Neural cell (in vitro differentiated cells): ENCODE data around the gene SURF2. TPM values are rescaled to one million over a fixed set of nuclear protein-coding genes. Genes with fewer than 3 reads are reported as not detected.

Experiments used
- H2AFZ ChIP-seq: fragments of 200-600, 300-800 bp; sonication (generic), shearing (Covaris generic); 2 replicates; pipeline ENCODE4 v1.6.0; 2014; ENCODE audit warnings: low read depth, mild to moderate bottlenecking, antibody characterized with exemption, low read length, moderate library complexity
- H3F3A ChIP-seq: fragments of 200-600 bp; shearing (Covaris generic); 2 replicates; pipeline ENCODE4 v1.6.1; 2016; ENCODE audit warnings: mild to moderate bottlenecking, moderate library complexity, mixed read lengths, antibody characterized with exemption, low read length; ENCODE audit not compliant: insufficient read depth, poor library complexity, severe bottlenecking
- H3K27ac ChIP-seq: fragments of 200-600, 300-800 bp; sonication (generic), shearing (Covaris generic); 2 replicates; pipeline ENCODE4 v1.5.1; 2014; ENCODE audit warnings: mild to moderate bottlenecking, low read length, moderate library complexity
- H3K27me3 ChIP-seq: fragments of 300-800, 200-600 bp; sonication (generic), shearing (Covaris generic); 2 replicates; pipeline ENCODE4 v1.6.0; 2014; ENCODE audit warnings: mild to moderate bottlenecking, low read depth, low read length, moderate library complexity; ENCODE audit not compliant: insufficient read depth
- H3K36me3 ChIP-seq: fragments of 300-800, 200-600 bp; sonication (generic), shearing (Covaris generic); 2 replicates; pipeline ENCODE4 v1.5.1; 2014; ENCODE audit warnings: mild to moderate bottlenecking, antibody characterized with exemption, low read length, moderate library complexity; ENCODE audit not compliant: insufficient read depth
- H3K4me2 ChIP-seq: fragments of 300-800, 200-600 bp; sonication (generic), shearing (Covaris generic); 2 replicates; pipeline ENCODE4 v1.6.0; 2014; ENCODE audit warnings: mild to moderate bottlenecking, low read length
- H3K4me3 ChIP-seq: fragments of 300-800, 200-600 bp; sonication (generic), shearing (Covaris generic); 2 replicates; pipeline ENCODE4 v1.5.1; 2014; ENCODE audit warnings: mild to moderate bottlenecking, low read length, moderate library complexity
- H3K79me2 ChIP-seq: fragments of 200-600 bp; shearing (Covaris generic); replicated peaks from 2 replicates; pipeline ENCODE4 v1.6.0; 2014; ENCODE audit warnings: mild to moderate bottlenecking, low read length, moderate library complexity; ENCODE audit not compliant: insufficient read depth
- H3K9ac ChIP-seq: fragments of 300-800, 200-600 bp; sonication (generic), shearing (Covaris generic); 2 replicates; pipeline ENCODE4 v1.6.1; 2016; ENCODE audit warnings: mild to moderate bottlenecking, low read length, mixed read lengths
- H3K9me2 ChIP-seq: fragments of 200-600 bp; shearing (Covaris generic); 2 replicates; pipeline ENCODE4 v1.6.1; 2016; ENCODE audit warnings: mild to moderate bottlenecking, low read length, mixed read lengths; ENCODE audit not compliant: insufficient read depth
- H3K9me3 ChIP-seq: fragments of 200-600, 300-800 bp; sonication (generic), shearing (Covaris generic); 2 replicates; pipeline ENCODE4 v1.6.1; 2016; ENCODE audit warnings: mild to moderate bottlenecking, mixed run types, low read length, moderate library complexity, mixed read lengths
- H4K20me1 ChIP-seq: fragments of 200-600 bp; shearing (Covaris generic); 2 replicates; pipeline ENCODE4 v1.6.1; 2016; ENCODE audit warnings: mild to moderate bottlenecking, mixed run types; ENCODE audit not compliant: insufficient read depth
- EP300 ChIP-seq: fragments of 450-650 bp; conservative IDR thresholded peaks from 2 replicates; pipeline ENCODE4 v1.6.1; 2014; ENCODE audit warnings: antibody characterized with exemption, mild to moderate bottlenecking, moderate library complexity; ENCODE audit not compliant: poor library complexity, severe bottlenecking
- EZH2 ChIP-seq: fragments of 200-600, 300-800 bp; shearing (Covaris generic), sonication (generic); IDR thresholded peaks from 2 replicates; pipeline ENCODE4 v1.6.1; 2014; ENCODE audit warnings: antibody characterized with exemption, low read length, borderline replicate concordance, mild to moderate bottlenecking; ENCODE audit not compliant: insufficient read depth, poor library complexity, severe bottlenecking
- MXI1 ChIP-seq: fragments of 450-650 bp; conservative IDR thresholded peaks from 2 replicates; pipeline ENCODE4 v1.6.1; 2014; ENCODE audit warnings: antibody characterized with exemption, mild to moderate bottlenecking; ENCODE audit not compliant: poor library complexity, severe bottlenecking
- POLR2AphosphoS5 ChIP-seq: IDR thresholded peaks from 2 replicates; pipeline ENCODE4 v1.6.1; 2012
- RAD21 ChIP-seq: fragments of 450-650 bp; conservative IDR thresholded peaks from 2 replicates; pipeline ENCODE4 v1.6.1; 2014; ENCODE audit warnings: antibody characterized with exemption, mild to moderate bottlenecking, moderate library complexity
- SMC3 ChIP-seq: fragments of 450-650 bp; conservative IDR thresholded peaks from 2 replicates; pipeline ENCODE4 v1.6.1; 2014; ENCODE audit warnings: antibody characterized with exemption, mild to moderate bottlenecking, moderate library complexity; ENCODE audit not compliant: poor library complexity
- TAF1 ChIP-seq: IDR thresholded peaks from 2 replicates; pipeline ENCODE4 v1.6.1; 2012; ENCODE audit warnings: low read depth
- polyA plus RNA-seq: library from polyadenylated mRNA; depleted of rRNA; stranded (reverse); fragments of >200 nt; gene quantifications from 2 replicates; pipeline ENCODE4 v1.2.3, GENCODE V29; 2014
- TF ChIP-seq, protein P1 (sequence below): fragments of 450-650 bp; IDR thresholded peaks from 2 replicates; pipeline ENCODE4 v1.5.1; 2014; ENCODE audit warnings: antibody characterized with exemption, mild to moderate bottlenecking, moderate library complexity; ENCODE audit not compliant: poor library complexity, severe bottlenecking
- TF ChIP-seq, protein P2 (sequence below): IDR thresholded peaks from 2 replicates; pipeline ENCODE4 v1.6.1; 2012; ENCODE audit warnings: borderline replicate concordance

Gene SURF2
- polyA plus RNA-seq, 1 donor from 2014 or later, result 36.4 TPM

DNA sequence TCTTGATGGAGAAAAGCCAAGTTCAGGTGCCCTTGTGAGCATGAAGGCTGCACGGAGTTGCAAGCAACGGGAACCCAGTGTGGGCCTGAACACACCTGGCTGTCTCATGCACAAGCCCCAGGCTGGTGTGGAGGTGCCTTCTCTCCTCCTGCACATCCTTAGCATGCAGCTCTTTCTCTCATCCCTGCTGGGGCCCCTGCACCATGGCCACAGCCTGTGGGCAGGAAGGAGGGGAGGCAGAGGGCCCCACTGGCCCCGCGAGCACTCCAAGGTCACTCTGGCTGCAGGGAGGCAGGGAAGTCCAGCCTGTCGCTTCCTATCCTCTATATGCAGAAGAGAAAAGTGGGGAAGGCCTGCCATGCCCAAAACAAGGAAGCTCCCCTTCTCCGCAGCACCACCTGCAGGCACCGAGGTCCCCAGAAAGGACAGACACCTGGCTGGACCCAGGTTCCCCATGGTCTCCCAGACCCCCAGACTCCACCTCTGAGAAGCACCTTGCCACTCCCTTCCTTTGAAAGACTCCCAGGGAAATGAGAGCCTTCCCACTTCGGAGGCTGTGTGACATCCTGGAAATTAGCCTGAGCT, 38.4 kb downstream of the SURF2 start:
- no peak overlapping the region for H3K4me2 ChIP-seq
- H2AFZ ChIP-seq, result no peak overlapping the region
- no peak overlapping the region for H3K27ac ChIP-seq
- H3K9me2 ChIP-seq, result no peaks in the 10 kb centered on the region
- TF ChIP-seq, protein P1, sequence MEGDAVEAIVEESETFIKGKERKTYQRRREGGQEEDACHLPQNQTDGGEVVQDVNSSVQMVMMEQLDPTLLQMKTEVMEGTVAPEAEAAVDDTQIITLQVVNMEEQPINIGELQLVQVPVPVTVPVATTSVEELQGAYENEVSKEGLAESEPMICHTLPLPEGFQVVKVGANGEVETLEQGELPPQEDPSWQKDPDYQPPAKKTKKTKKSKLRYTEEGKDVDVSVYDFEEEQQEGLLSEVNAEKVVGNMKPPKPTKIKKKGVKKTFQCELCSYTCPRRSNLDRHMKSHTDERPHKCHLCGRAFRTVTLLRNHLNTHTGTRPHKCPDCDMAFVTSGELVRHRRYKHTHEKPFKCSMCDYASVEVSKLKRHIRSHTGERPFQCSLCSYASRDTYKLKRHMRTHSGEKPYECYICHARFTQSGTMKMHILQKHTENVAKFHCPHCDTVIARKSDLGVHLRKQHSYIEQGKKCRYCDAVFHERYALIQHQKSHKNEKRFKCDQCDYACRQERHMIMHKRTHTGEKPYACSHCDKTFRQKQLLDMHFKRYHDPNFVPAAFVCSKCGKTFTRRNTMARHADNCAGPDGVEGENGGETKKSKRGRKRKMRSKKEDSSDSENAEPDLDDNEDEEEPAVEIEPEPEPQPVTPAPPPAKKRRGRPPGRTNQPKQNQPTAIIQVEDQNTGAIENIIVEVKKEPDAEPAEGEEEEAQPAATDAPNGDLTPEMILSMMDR, result no peak
- TF ChIP-seq RAD21, result no peak
- no peak for TF ChIP-seq EZH2
- TF ChIP-seq, protein P2, sequence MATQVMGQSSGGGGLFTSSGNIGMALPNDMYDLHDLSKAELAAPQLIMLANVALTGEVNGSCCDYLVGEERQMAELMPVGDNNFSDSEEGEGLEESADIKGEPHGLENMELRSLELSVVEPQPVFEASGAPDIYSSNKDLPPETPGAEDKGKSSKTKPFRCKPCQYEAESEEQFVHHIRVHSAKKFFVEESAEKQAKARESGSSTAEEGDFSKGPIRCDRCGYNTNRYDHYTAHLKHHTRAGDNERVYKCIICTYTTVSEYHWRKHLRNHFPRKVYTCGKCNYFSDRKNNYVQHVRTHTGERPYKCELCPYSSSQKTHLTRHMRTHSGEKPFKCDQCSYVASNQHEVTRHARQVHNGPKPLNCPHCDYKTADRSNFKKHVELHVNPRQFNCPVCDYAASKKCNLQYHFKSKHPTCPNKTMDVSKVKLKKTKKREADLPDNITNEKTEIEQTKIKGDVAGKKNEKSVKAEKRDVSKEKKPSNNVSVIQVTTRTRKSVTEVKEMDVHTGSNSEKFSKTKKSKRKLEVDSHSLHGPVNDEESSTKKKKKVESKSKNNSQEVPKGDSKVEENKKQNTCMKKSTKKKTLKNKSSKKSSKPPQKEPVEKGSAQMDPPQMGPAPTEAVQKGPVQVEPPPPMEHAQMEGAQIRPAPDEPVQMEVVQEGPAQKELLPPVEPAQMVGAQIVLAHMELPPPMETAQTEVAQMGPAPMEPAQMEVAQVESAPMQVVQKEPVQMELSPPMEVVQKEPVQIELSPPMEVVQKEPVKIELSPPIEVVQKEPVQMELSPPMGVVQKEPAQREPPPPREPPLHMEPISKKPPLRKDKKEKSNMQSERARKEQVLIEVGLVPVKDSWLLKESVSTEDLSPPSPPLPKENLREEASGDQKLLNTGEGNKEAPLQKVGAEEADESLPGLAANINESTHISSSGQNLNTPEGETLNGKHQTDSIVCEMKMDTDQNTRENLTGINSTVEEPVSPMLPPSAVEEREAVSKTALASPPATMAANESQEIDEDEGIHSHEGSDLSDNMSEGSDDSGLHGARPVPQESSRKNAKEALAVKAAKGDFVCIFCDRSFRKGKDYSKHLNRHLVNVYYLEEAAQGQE, result no peak
- no peak for TF ChIP-seq MXI1
- no peak for TF ChIP-seq SMC3
- TF ChIP-seq POLR2AphosphoS5, result no peak
- TF ChIP-seq TAF1, result no peak
- TF ChIP-seq EP300, result no peak
- no peaks in the 10 kb centered on the region for H3K9me3 ChIP-seq
- H3K79me2 ChIP-seq, result no peaks in the 10 kb centered on the region
- no peaks in the 10 kb centered on the region for H3K27me3 ChIP-seq
- H3F3A ChIP-seq, result no peaks in the 10 kb centered on the region
- H4K20me1 ChIP-seq, result no peaks in the 10 kb centered on the region
- no peak overlapping the region for H3K9ac ChIP-seq
- H3K36me3 ChIP-seq, result no peaks in the 10 kb centered on the region
- H3K4me3 ChIP-seq, result no peak overlapping the region

DNA sequence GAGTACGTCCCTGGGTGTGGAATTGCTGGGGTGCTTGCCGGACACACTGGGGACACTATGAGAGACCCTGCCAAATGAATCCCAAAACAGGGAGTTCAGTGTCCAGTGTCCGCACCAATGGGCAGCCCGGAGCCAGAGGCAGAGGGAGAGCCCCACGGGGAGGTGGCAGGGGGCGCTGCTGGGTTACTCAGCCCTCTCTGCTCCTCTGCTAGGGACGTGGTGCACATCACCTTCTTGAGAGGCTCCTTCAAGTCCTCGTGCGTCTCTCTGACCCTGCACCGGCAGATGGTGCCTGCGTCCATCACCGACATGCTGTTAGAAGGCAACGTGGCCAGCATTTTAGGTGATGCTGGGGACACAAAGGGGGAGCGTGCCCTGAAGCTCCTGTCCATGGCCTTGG, 40.6 kb downstream of the SURF2 start:
- Histone ChIP-seq H3K9ac (no peak overlapping the region), H3F3A (no peaks in the 10 kb centered on the region), H3K36me3 (no peaks in the 10 kb centered on the region), H2AFZ (no peak overlapping the region), H3K79me2 (no peaks in the 10 kb centered on the region), H3K9me2 (no peaks in the 10 kb centered on the region), H3K9me3 (no peaks in the 10 kb centered on the region), H3K4me2 (no peak overlapping the region), H3K4me3 (no peak overlapping the region), H3K27me3 (no peaks in the 10 kb centered on the region), H3K27ac (no peak overlapping the region), H4K20me1 (no peaks in the 10 kb centered on the region)
- TF ChIP-seq EZH2 (no peak), POLR2AphosphoS5 (no peak), SMC3 (no peak), MXI1 (no peak), EP300 (no peak), TAF1 (no peak), RAD21 (no peak)
- TF ChIP-seq, protein P1, result no peak
- TF ChIP-seq, protein P2, result no peak
